Mesenchymal stem cell (in vitro differentiated cells and primary cell): ENCODE results near the gene IGSF1.

Source experiments
- DNase-seq: peaks from one replicate; pipeline ENCODE4 v3.0.0-alpha.2; 2013
- H2AFZ ChIP-seq: one replicate; pipeline ENCODE4 v1.6.1; 2013; ENCODE audit warnings: low read depth, mild to moderate bottlenecking, control low read depth, inconsistent platforms, low read length, moderate library complexity
- H2AK5ac ChIP-seq: 2 replicates; pipeline ENCODE4 v1.6.1; 2013; ENCODE audit warnings: low read length, moderate library complexity, mild to moderate bottlenecking, inconsistent platforms; ENCODE audit not compliant: severe bottlenecking
- H2BK120ac ChIP-seq: one replicate; pipeline ENCODE4 v1.6.1; 2013; ENCODE audit warnings: low read depth, mild to moderate bottlenecking, inconsistent platforms, low read length, moderate library complexity
- H2BK12ac ChIP-seq, 2 experiments: one replicate each; pipeline ENCODE4 v1.6.1; 2013; ENCODE audit warnings: inconsistent platforms in 2 of 2, low read length in 2 of 2, mild to moderate bottlenecking in 2 of 2, moderate library complexity in 2 of 2, control low read depth in 1 of 2
- H2BK15ac ChIP-seq: one replicate; pipeline ENCODE4 v1.6.1; 2013; ENCODE audit warnings: mild to moderate bottlenecking, low read depth, inconsistent platforms; ENCODE audit not compliant: poor library complexity, severe bottlenecking
- H2BK5ac ChIP-seq: 2 replicates; pipeline ENCODE4 v1.6.1; 2013; ENCODE audit warnings: low read depth, mild to moderate bottlenecking, low read length, control low read depth, inconsistent platforms; ENCODE audit not compliant: poor library complexity, severe bottlenecking
- H3K14ac ChIP-seq, 2 experiments: one replicate each; pipeline ENCODE4 v1.6.1; 2013; ENCODE audit warnings: inconsistent platforms in 2 of 2, low read length in 2 of 2, control low read depth in 1 of 2, mild to moderate bottlenecking in 1 of 2, moderate library complexity in 1 of 2
- H3K18ac ChIP-seq, 2 experiments: one replicate each; pipeline ENCODE4 v1.6.1; 2013; ENCODE audit warnings: inconsistent platforms in 2 of 2, low read length in 2 of 2, control low read depth in 1 of 2, low read depth in 1 of 2, mild to moderate bottlenecking in 1 of 2
- H3K23ac ChIP-seq, 2 experiments: one replicate each; pipeline ENCODE4 v1.6.1; 2013; ENCODE audit warnings: inconsistent platforms in 2 of 2, low read length in 2 of 2, mild to moderate bottlenecking in 2 of 2, moderate library complexity in 2 of 2, control low read depth in 1 of 2
- H3K27ac ChIP-seq: 2 replicates; pipeline ENCODE4 v1.5.1; 2013; ENCODE audit warnings: mild to moderate bottlenecking, moderate library complexity, low read length, control low read depth, inconsistent platforms; ENCODE audit not compliant: poor library complexity, severe bottlenecking
- H3K27me3 ChIP-seq, 2 experiments: 2 replicates each; pipeline versions ENCODE4 v1.6.1 to v1.7.0; 2013; ENCODE audit warnings: low read length in 2 of 2, mild to moderate bottlenecking in 2 of 2, moderate library complexity in 2 of 2, control low read depth in 1 of 2, inconsistent platforms in 1 of 2; ENCODE audit not compliant: control insufficient read depth in 1 of 2, insufficient read depth in 1 of 2
- H3K36me3 ChIP-seq, 2 experiments: 2 replicates each; pipeline versions ENCODE4 v1.6.1 to v1.7.0; 2013; ENCODE audit warnings: low read length in 2 of 2, control low read depth in 1 of 2, inconsistent platforms in 1 of 2, low read depth in 1 of 2, mild to moderate bottlenecking in 1 of 2; ENCODE audit not compliant: insufficient read depth in 2 of 2, control insufficient read depth in 1 of 2
- H3K4ac ChIP-seq, 2 experiments: one replicate each; pipeline ENCODE4 v1.6.1; 2013; ENCODE audit warnings: inconsistent platforms in 2 of 2, low read length in 2 of 2, mild to moderate bottlenecking in 2 of 2, moderate library complexity in 2 of 2, control low read depth in 1 of 2, low read depth in 1 of 2
- H3K4me1 ChIP-seq: 2 replicates; pipeline ENCODE4 v1.6.1; 2013; ENCODE audit warnings: low read depth, low read length, control low read depth; ENCODE audit not compliant: control insufficient read depth, insufficient read depth
- H3K4me2 ChIP-seq: 2 replicates; pipeline ENCODE4 v1.6.1; 2013; ENCODE audit warnings: low read length, mild to moderate bottlenecking, inconsistent platforms; ENCODE audit not compliant: poor library complexity, severe bottlenecking
- H3K4me3 ChIP-seq, 2 experiments: 2 replicates each; pipeline versions ENCODE4 v1.5.1 to v1.7.0; 2013; ENCODE audit warnings: low read length in 2 of 2, mild to moderate bottlenecking in 2 of 2, control low read depth in 1 of 2, low read depth in 1 of 2; ENCODE audit not compliant: insufficient read depth in 1 of 2
- H3K79me1 ChIP-seq: replicated peaks from 2 replicates; pipeline ENCODE4 v1.6.1; 2013; ENCODE audit warnings: mild to moderate bottlenecking, control low read depth, low read length, inconsistent platforms; ENCODE audit not compliant: poor library complexity, severe bottlenecking
- H3K9ac ChIP-seq: 2 replicates; pipeline ENCODE4 v1.7.0; 2013; ENCODE audit warnings: mild to moderate bottlenecking, low read length, moderate library complexity
- H3K9me3 ChIP-seq: 2 replicates; pipeline ENCODE4 v1.7.0; 2013; ENCODE audit warnings: mild to moderate bottlenecking, low read length; ENCODE audit not compliant: control insufficient read depth
- H4K8ac ChIP-seq: one replicate; pipeline ENCODE4 v1.6.1; 2013; ENCODE audit warnings: inconsistent platforms, mild to moderate bottlenecking, low read length, moderate library complexity
- H4K91ac ChIP-seq: one replicate; pipeline ENCODE4 v1.6.1; 2013; ENCODE audit warnings: mild to moderate bottlenecking, low read length, inconsistent platforms
- WGBS: methylation state at CpG from one replicate; pipeline ENCODE4 v1.1.7; 2013; ENCODE audit warnings: mixed read lengths; 5-methylcytosine and 5-hydroxymethylcytosine counted together

Gene IGSF1

DNA sequence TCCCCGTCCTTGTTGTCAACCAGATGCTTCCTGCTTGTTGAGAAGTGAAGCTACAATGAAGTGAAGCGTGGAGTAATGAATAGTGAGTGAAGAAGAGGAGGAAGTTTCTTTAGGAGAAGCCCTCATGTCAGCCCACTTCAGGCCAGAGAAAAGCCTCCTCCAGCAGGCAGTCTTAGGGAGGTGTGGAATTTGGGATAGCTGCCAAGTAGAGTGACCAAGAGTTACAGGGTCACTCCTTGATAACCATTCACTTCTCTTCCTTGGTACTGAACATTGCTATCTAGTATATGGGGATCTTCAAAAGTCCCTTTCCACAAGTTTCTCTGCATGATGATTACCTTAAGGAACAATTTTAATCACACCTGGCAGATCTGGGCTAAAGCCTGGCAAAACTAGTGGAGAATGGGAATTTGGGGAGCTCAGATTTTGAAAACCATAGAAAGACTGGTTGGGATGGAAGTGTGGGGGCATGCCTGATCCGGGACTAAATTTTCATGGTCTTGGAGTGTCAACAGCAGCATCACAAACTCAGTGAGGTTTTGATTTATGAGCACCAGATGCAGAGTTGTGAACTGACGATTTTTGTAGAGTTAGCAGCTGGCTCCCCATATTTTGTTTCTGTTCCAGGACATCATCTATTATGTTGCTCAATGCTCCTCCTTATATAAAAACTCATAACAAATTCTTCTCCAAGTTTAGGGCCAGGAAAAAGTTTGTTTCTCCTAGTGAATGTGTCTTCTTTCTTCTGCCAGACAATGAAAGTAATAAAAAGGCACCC, 53.1 kb downstream of the IGSF1 start:
- Histone ChIP-seq H3K27me3 (peaks cover 0 to 21% of the 10 kb centered on the region in 2 experiments), H3K79me1 (no peaks in the 10 kb centered on the region), H3K23ac (no peak overlapping the region), H3K27ac (no peak overlapping the region), H3K36me3 (no peaks in the 10 kb centered on the region), H2BK120ac (no peak overlapping the region), H3K14ac (no peak overlapping the region), H3K4ac (no peak overlapping the region), H3K9ac (no peak overlapping the region), H3K4me2 (no peak overlapping the region), H4K8ac (no peak overlapping the region), H3K4me3 (no peak overlapping the region), H2BK15ac (no peak overlapping the region), H4K91ac (no peak overlapping the region), H2AFZ (no peak overlapping the region), H3K18ac (no peak overlapping the region), H2AK5ac (no peak overlapping the region), H3K9me3 (no peaks in the 10 kb centered on the region), H3K4me1 (no peaks in the 10 kb centered on the region), H2BK5ac (no peak overlapping the region), H2BK12ac (no peak overlapping the region)
- WGBS, result 89% methylated on average over 2 of the region's 4 CpGs
- DNase-seq, result no peak

DNA sequence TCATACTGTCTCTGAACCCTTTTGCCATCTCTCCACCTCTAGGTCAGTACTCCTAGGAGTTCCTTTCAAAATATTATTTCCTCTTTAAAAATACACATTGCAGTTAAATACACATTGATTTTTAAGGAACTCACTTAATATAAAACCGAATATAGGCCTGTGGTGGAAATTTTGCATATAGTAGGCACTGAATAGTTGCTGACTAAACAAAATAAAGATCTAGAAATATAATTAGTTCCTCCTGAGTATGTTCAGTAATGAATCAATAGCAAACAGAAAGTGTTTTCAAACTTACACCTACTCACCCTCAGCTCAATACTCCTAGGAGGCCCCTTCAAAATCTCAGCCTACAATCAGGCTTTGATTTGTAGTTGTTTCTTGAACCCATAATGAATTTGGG, 61.5 kb downstream of the IGSF1 start:
- peaks cover 0 to 16% of the 10 kb centered on the region in 2 experiments for H3K27me3 ChIP-seq
- H2BK12ac ChIP-seq, result no peak overlapping the region
- H3K4me3 ChIP-seq, result no peak overlapping the region
- H2AK5ac ChIP-seq, result no peak overlapping the region
- H2BK120ac ChIP-seq, result no peak overlapping the region
- H2BK5ac ChIP-seq, result no peak overlapping the region
- no peak overlapping the region for H2BK15ac ChIP-seq
- no peak overlapping the region for H3K4ac ChIP-seq
- no peak overlapping the region for H3K4me2 ChIP-seq
- no peaks in the 10 kb centered on the region for H3K79me1 ChIP-seq
- H3K36me3 ChIP-seq, result no peaks in the 10 kb centered on the region
- H3K9ac ChIP-seq, result no peak overlapping the region
- no peak overlapping the region for H3K27ac ChIP-seq
- H2AFZ ChIP-seq, result no peak overlapping the region
- no peaks in the 10 kb centered on the region for H3K9me3 ChIP-seq
- no peak for DNase-seq
- H3K4me1 ChIP-seq, result no peaks in the 10 kb centered on the region
- no peak overlapping the region for H4K8ac ChIP-seq
- H3K14ac ChIP-seq, result no peak overlapping the region
- no peak overlapping the region for H3K23ac ChIP-seq
- no CpG with 5 or more reads among the region's 1 CpG for WGBS
- no peak overlapping the region for H4K91ac ChIP-seq
- no peak overlapping the region for H3K18ac ChIP-seq

DNA sequence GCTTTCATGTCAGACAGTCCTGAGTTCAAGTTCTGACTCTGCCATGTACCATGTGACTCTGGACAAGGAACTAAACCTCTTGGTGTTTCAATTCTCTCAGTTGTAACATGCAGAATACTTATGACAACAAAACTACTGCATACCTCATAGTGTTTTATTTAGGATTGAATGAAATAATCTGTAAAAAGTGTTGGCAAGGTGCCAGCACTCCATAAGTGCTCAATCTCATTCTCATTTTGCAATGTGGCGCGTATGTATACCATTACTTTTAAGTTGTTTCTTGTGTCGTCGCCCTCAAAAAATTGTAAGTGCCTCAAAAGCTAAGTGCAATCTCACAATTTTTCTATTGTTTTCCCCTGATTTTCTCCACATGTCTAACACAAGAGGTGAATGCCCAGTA, 62.5 kb downstream of the IGSF1 start:
- H2BK5ac ChIP-seq, result no peak overlapping the region
- H3K14ac ChIP-seq, result no peak overlapping the region
- no peak overlapping the region for H3K18ac ChIP-seq
- H3K27me3 ChIP-seq, result peaks cover 0 to 16% of the 10 kb centered on the region in 2 experiments
- H3K4me3 ChIP-seq, result no peak overlapping the region
- H3K4ac ChIP-seq, result no peak overlapping the region
- DNase-seq, result no peak
- no peak overlapping the region for H3K4me2 ChIP-seq
- H2AFZ ChIP-seq, result no peak overlapping the region
- WGBS, result 100% methylated on average over 4 of the region's 4 CpGs
- H3K79me1 ChIP-seq, result no peaks in the 10 kb centered on the region
- no peak overlapping the region for H2BK15ac ChIP-seq
- H3K36me3 ChIP-seq, result no peaks in the 10 kb centered on the region
- no peak overlapping the region for H3K27ac ChIP-seq
- no peak overlapping the region for H2AK5ac ChIP-seq
- no peak overlapping the region for H3K9ac ChIP-seq
- no peaks in the 10 kb centered on the region for H3K9me3 ChIP-seq
- no peak overlapping the region for H4K91ac ChIP-seq
- H4K8ac ChIP-seq, result no peak overlapping the region
- H2BK12ac ChIP-seq, result no peak overlapping the region
- H2BK120ac ChIP-seq, result no peak overlapping the region
- H3K23ac ChIP-seq, result no peak overlapping the region
- H3K4me1 ChIP-seq, result no peaks in the 10 kb centered on the region

DNA sequence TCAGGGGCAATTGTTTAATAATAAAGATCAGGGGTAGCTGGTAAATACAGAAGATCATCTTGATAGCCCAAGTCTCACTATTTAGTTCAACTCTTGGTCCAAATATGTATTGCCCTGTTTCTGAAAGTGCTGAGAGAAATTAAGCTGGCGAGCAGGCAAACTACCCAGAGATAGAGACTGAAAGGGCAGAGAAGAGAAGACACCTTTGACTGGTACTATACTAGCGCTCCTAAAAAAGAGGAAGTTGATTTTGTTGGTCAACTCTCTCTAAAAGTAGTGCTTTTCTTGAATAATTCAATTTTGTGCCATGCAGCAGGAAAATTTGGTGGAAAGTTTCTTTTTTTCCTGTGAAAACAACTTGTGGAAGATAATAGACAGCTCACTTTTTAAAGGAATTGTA, 64.0 kb downstream of the IGSF1 start:
- Histone ChIP-seq H3K4me1 (no peaks in the 10 kb centered on the region), H2BK120ac (no peak overlapping the region), H3K27ac (no peak overlapping the region), H2BK15ac (no peak overlapping the region), H3K36me3 (no peaks in the 10 kb centered on the region), H3K4me3 (no peak overlapping the region), H2AFZ (no peak overlapping the region), H3K23ac (no peak overlapping the region), H3K4me2 (no peak overlapping the region), H3K9ac (no peak overlapping the region), H4K8ac (no peak overlapping the region), H3K14ac (no peak overlapping the region), H3K79me1 (no peaks in the 10 kb centered on the region), H3K18ac (no peak overlapping the region), H3K9me3 (no peaks in the 10 kb centered on the region), H4K91ac (no peak overlapping the region), H2BK12ac (no peak overlapping the region), H2BK5ac (no peak overlapping the region), H3K27me3 (peaks cover 0 to 12% of the 10 kb centered on the region in 2 experiments), H2AK5ac (no peak overlapping the region), H3K4ac (no peak overlapping the region)
- no peak for DNase-seq
- WGBS, result 91% methylated on average over 2 of the region's 2 CpGs
